HG03354 (cell line): Measurements from ENCODE around the gene PDE4D.

Experiments used
- ATAC-seq: cut with Tn5 transposase; IDR thresholded peaks from one replicate; pipeline ENCODE4 v1.9.1; 2021; ENCODE audit warnings: mild to moderate bottlenecking; ENCODE audit not compliant: unreplicated experiment, poor library complexity, severe bottlenecking

The PDE4D gene

DNA sequence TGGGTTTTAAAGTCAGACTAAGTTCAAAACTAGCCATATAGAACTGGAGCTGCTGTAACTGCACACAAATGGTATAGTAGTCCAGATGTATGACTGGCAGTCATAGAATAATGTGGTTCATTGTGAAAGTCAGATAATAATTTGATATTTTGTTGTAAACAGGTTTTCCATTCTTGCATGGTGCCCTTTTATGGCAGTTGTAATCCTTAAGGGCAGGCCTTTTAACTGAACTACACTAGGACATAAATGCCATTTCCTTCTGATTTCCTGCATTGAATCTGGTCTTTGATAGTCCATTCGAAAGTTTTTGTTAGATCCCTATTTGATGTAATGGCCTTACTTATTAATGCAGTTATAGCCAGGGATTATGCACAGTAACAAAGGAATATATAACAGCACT lies 632.6 kb downstream of the PDE4D start:
- ATAC-seq, result no peak

DNA sequence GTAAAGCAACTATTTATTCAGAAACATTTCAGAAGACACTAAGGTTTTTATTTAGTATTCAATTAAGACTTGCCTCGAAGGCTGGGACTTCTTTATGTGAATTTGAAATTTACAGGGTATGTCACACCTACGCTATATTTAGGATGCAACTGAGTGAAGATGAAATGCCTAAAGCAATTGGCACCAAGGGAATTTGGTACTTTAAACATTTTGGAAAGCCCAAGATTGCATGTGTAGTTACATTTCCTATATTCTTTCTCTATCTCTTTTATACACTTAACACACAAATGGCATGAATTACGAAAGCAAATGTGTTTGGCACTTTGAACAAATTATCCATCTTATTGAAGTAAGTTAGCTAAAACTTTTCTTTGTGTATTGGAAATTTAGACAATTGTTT lies 633.3 kb downstream of the PDE4D start:
- no peak for ATAC-seq

- no peak for ATAC-seq
Observed at GRCh38 chr5:59259237-59259636, 634.3 kb downstream of the PDE4D start.

GRCh38 chr5:59257488-59258400 lies 635.8 kb downstream of the PDE4D start:
- no peak for ATAC-seq

- no peak for ATAC-seq
Observed at GRCh38 chr5:59256331-59256730, 637.2 kb downstream of the PDE4D start.

- ATAC-seq, result no peak
Observed at GRCh38 chr5:59254055-59254687, 639.4 kb downstream of the PDE4D start.

DNA sequence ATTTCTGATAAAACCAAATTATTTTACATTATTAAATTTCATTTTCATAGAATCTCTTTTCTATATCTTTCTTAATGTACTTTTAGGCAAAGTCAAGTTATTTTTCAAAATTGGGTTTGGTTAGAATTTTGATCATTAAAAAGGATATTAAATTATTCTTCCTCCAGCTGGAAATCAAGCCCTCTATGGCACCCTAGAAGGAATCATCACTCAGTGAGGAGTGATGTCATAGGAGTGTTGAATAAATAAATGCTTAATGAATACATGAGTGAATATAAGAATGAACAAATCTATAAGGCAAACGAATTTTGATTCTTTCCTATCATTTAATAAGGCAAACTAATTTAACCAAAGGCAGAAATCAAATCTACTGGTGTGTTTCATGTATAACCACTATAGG lies 639.9 kb downstream of the PDE4D start:
- ATAC-seq, result no peak

DNA sequence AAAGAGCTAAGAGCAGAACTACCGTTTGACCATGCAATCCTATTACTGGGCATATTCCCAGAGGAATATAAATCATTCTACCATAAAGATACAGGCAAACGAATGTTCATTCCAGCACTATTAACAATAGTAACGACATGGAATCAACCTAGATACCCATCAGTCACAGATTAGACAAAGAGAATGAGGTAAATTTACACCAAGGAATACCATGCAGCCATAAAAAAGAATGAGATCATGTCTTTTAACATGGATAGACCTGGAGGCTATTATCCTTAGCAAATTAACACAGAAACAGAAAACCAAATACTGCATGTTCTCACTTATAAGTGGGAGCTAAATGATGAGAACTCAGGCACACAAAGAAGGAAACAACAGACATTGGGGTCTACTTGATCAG lies 641.9 kb downstream of the PDE4D start:
- ATAC-seq, result no peak

GRCh38 chr5:59249726-59250125 lies 643.8 kb downstream of the PDE4D start:
- ATAC-seq, result no peak

DNA sequence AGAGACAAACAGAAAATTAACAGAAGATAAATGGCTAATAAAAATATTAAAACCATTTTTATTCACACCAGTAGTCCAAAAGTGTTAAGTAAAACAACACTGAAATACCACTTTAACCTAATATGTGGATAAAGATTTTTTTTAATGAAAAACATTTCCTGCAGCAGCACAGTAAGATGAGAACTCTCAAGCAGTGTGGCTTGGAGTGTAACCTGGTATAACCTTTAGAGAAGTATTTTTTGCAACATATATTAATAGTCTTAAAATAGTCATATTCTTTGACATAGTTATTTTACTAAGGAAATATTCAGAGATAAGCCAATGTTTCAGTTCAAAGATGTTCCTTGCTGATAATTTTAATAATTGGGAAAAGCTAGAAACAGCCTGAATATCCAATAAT lies 644.4 kb downstream of the PDE4D start:
- ATAC-seq, result no peak

- ATAC-seq, result no peak
Observed at GRCh38 chr5:59246882-59247281, 646.6 kb downstream of the PDE4D start.

GRCh38 chr5:59246145-59246869 lies 647.2 kb downstream of the PDE4D start:
- ATAC-seq, result no peak

DNA sequence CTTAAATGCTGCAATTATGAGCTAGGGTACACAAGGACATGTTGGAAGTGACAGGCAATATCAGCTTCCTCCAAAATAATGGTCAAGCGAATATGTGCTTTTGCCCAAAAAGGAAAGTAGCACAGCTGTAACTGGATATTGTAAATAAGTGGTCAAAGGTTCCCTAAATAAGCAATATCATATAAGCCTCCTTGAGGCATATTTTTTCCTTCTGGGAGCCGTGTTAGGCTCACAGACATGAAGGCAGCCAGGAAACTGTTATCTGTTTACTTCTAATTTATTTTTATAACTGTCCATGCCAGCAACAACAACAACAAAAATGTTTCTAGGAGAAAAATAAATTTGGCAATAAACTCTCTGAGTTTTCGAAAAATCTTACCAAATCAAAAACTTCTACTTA lies 648.3 kb downstream of the PDE4D start:
- ATAC-seq, result no peak

DNA sequence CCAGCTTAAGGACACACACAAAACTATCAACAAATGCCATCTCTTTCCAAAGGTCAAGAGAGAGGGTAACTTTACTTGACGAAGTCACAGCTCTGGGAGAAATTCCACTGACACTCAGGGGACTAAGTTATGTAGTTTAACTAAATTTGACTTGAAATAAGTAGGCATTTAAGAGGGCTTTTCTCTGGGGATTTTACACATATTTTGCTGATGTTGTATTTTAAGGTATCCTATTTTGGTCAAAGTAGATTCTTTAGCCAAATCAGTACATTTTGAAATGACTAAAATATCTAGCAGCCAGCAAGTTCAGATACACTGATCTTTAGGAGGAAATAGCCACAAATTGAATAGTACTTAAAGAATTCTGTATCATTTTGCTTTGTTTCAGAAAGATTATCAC lies 652.0 kb downstream of the PDE4D start:
- no peak for ATAC-seq

DNA sequence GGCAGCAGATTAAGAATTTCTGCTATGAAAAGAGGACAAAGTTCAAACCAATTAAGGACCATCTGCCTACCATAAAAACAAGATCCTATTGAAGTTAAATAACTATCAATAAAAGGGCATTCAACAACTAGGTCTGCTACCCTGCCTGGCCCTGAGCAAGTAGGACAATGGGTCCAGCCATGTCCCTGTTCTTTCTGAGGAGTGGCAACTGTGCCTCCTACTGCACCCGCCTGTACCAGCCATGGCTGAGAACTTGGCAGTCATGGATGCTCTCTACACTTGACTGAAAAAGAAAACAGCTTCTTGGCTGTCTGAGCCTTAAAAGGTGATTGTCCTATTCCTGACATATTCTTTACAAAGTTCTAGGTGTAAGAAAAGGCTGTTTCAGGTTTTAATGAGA lies 652.4 kb downstream of the PDE4D start:
- ATAC-seq, result no peak

DNA sequence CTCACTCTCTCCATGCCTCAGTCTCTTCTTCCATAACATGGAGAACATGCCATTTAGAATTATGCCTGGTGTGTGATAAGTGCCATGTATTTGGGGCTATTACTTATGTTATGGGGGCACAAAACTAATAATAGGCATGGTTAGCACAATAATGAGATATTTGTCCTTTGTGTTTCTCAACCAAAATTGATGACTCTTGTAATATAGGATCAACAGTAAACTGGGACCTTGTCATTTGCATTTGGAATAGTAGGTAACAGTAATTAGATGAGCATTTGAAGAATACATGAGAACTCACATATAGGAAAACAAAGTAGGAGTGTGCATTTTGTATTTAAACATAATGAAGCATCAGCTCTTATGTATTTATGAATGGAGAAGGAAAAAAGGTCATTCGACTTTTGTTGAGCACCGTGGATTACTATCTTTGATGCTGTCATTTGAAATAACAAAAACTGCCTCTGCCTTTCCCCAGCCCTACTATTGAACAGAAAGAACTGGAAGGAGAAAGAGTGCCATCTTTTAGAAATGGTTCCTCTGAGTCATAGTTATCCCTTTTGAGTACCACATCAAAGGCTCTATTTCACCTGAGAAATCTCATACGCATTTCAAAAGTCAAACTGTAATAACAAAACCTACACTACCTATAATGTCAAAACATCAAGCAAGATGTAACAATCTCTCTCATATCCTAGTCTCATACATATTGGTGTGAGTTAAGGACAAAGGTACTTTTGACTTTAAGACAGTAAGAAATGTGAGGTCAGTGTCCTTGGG lies 655.2 kb downstream of the PDE4D start:
- ATAC-seq, result peak; percentile 74

DNA sequence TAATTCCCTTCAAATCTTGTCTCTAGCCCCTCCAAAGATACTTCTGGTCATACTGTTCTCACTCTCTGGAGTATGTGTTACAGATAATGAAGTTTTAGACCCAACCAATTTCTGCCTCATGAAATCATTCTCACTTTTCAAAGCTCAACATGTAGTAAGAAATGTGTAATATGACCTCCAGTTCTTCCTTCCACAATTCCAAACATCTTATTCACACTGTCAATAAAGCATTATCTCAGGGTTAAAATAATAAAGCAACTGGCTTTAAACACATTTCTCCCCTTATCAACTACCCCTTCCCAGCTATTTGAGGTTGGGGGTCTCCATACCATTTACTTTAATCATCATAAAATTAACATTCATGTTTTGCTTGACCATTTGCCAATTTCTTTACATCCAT lies 656.5 kb downstream of the PDE4D start:
- ATAC-seq, result no peak

GRCh38 chr5:59236448-59236847 lies 657.1 kb downstream of the PDE4D start:
- ATAC-seq, result no peak

DNA sequence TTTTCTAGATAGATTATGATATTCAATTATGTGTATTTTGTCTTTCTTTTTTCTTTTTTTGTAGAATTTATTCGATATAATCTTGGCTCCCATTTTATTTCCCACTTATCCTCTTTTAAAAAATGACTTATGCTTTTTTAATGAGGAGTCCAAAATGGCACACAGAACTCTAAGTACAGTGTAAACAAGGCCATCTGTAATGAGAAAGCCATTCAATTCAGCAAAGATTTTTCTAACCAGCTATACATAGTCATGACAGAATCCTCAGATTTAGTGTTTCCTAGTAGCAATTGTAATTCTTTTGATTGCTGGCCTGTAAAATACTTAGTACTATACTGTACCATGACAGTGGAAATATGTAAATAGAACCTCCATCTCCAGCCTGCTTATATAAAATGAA lies 659.3 kb downstream of the PDE4D start:
- ATAC-seq, result no peak
